ENCODE data around the gene TERT. TPM values are rescaled to one million over a fixed set of nuclear protein-coding genes. Genes with fewer than 3 reads are reported as not detected.

TERT gene
- total and polyA plus RNA-seq, 2 of the 13 experiments (the other 11 are each of a cell fraction or from before 2014, with no cell fraction given) = 4.3 to 5.9 TPM

GRCh38 chr5:1336749-1337488, 42.1 kb upstream of the TERT start:
- H3K27me3 ChIP-seq (ENCODE audit: control insufficient read depth in 1 of 2, insufficient read depth in 2 of 2, low read length in 2 of 2) = no peaks in the 10 kb centered on the region
- no peaks in the 10 kb centered on the region for H3K4me1 ChIP-seq (ENCODE audit: insufficient read depth, low read length)
- no peak overlapping the region for H3K9ac ChIP-seq (ENCODE audit: insufficient read depth, low read depth, low read length)
- H3K4me2 ChIP-seq (ENCODE audit: low read depth, low read length) = no peak overlapping the region
- H2AFZ ChIP-seq (ENCODE audit: low read length) = no peak overlapping the region
- H3K27ac ChIP-seq (ENCODE audit: extremely low read length, insufficient read depth, low read length) = no peak overlapping the region
- TF ChIP-seq RBM39 (IDR thresholded peaks at IDR 0.05; ENCODE audit: low read depth, low read length, poor library complexity, severe bottlenecking) = no peak
- no peak for TF ChIP-seq ZNF678 (CRISPR knock-in tag; IDR thresholded peaks at IDR 0.05)
- no peak for TF ChIP-seq ZNF549 (CRISPR knock-in tag; IDR thresholded peaks at IDR 0.05)
- no peak for TF ChIP-seq GMEB1 (CRISPR knock-in tag; IDR thresholded peaks at IDR 0.05; ENCODE audit: borderline replicate concordance)
- TF ChIP-seq ZNF768 (CRISPR knock-in tag; IDR thresholded peaks at IDR 0.05) = no peak
- no peak for TF ChIP-seq NR3C1 (CRISPR knock-in tag; IDR thresholded peaks at IDR 0.05)
- TF ChIP-seq ZMYM3 (CRISPR knock-in tag; IDR thresholded peaks at IDR 0.05) = no peak
- no peak for TF ChIP-seq PTBP1 (IDR thresholded peaks at IDR 0.05; ENCODE audit: low read depth, low read length, poor library complexity, severe bottlenecking)
- TF ChIP-seq E2F5 (CRISPR knock-in tag; conservative IDR thresholded peaks at IDR 0.05) = no peak
- TF ChIP-seq ZNF780A (CRISPR knock-in tag; IDR thresholded peaks at IDR 0.05) = no peak
- TF ChIP-seq DMTF1 (CRISPR knock-in tag; IDR thresholded peaks at IDR 0.05) = no peak
- no peak for TF ChIP-seq ZFP36L1 (CRISPR knock-in tag; IDR thresholded peaks at IDR 0.05)
- WGBS (ENCODE audit: low lambda C conversion rate) = 100% methylated on average over 1 of the region's 22 CpGs
- H3K36me3 ChIP-seq (replicated peaks in 1 of 2; ENCODE audit: control insufficient read depth in 1 of 2, insufficient read depth in 2 of 2, low read length in 2 of 2) = peaks cover 40 to 80% of the 10 kb centered on the region in 2 experiments; a peak in 4 of 5 replicates
- H3K79me2 ChIP-seq (ENCODE audit: insufficient read depth, low read length) = no peaks in the 10 kb centered on the region
- BruUV-seq (replicated peaks) = no TSS peak
- H4K20me1 ChIP-seq (ENCODE audit: insufficient read depth, low read length) = peaks cover 10% of the 10 kb centered on the region; the same call in 1 of the 2 replicates
- ChIA-PET CTCF (ENCODE audit: low intra/inter-chr PET ratio, low total read pairs) (no interaction called here), POLR2A (no interaction called here)
- FAIRE-seq = no peak
- in situ Hi-C loops (cut with HindIII; ENCODE audit: extremely low pct_ligation_motif_present, low pct_unique_long_range_greater_than_20kb) (no loop called here), intact Hi-C loops (cut with micrococcal nuclease; ENCODE audit: unreplicated experiment) (no loop called here)
- no peak for ATAC-seq
- H3K9me3 ChIP-seq (ENCODE audit: low read length) = no peaks in the 10 kb centered on the region
- no peak for DNase-seq (ENCODE audit: low spot score)
- no peak overlapping the region for H3K4me3 ChIP-seq (replicated peaks in 1 of 3; ENCODE audit: insufficient read depth in 1 of 3, low read depth in 2 of 3, low read length in 3 of 3)

All from HepG2 (cell line).